HUES48 (cell line): ENCODE results near the gene U2AF2.

ENCODE experiments used
- H3K27ac ChIP-seq: one replicate; pipeline ENCODE4 v1.7.0; 2013; ENCODE audit warnings: low read depth, low read length, inconsistent platforms
- H3K27me3 ChIP-seq: 2 replicates; pipeline ENCODE4 v1.6.1; 2013; ENCODE audit warnings: mild to moderate bottlenecking, low read length; ENCODE audit not compliant: control insufficient read depth, insufficient read depth
- H3K36me3 ChIP-seq: 2 replicates; pipeline ENCODE4 v1.6.1; 2013; ENCODE audit warnings: low read length; ENCODE audit not compliant: control insufficient read depth, insufficient read depth
- H3K4me1 ChIP-seq: 2 replicates; pipeline ENCODE4 v1.6.1; 2013; ENCODE audit warnings: mild to moderate bottlenecking, low read length; ENCODE audit not compliant: control insufficient read depth, insufficient read depth
- H3K4me3 ChIP-seq: 2 replicates; pipeline ENCODE4 v1.5.1; 2013; ENCODE audit warnings: mild to moderate bottlenecking, low read depth, low read length
- H3K9ac ChIP-seq: 2 replicates; pipeline ENCODE4 v1.6.1; 2013; ENCODE audit warnings: mild to moderate bottlenecking, low read depth, low read length, moderate library complexity
- H3K9me3 ChIP-seq: 2 replicates; pipeline ENCODE4 v1.6.1; 2013; ENCODE audit warnings: low read length; ENCODE audit not compliant: control insufficient read depth, insufficient read depth

U2AF2 gene

DNA sequence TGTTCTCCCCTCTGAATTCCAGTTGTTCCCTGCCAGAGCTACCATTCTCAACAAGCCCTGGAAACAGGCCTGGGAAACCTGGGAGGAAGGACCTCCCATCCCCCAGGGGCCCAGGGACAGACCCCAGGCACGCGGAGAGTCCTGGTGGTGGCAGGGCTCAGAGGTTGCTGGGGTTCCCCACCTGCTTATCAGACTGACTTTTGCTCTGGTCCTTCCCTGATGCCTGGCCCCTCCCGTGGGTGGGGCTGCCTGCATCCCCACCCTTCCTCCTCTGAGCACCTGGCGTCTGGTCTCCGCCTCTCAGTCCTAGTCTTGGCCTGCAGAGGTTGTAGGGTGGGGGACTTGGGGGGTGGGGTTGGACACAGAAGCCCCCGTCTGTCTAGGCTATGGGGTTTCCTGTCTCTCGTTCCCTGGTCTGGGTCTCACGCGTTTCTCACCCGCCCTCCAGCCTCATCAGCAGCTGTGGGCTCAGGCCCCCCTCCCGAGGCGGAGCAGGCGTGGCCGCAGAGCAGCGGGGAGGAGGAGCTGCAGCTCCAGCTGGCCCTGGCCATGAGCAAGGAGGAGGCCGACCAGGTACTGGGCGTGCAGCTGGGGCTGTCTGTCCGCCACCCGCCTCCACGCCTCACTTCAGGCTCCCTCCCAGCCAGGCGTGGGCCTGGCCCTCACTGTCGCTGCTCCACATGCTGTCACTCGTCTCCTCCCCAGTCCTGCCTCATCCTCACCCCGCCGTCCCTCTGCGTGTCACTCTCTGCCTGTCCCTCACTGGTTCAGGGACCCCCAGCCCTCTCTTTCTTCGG, 33.8 kb downstream of the U2AF2 start:
- Histone ChIP-seq H3K27me3 (no peaks in the 10 kb centered on the region), H3K4me1 (no peaks in the 10 kb centered on the region), H3K27ac (no peak overlapping the region), H3K9me3 (no peaks in the 10 kb centered on the region), H3K36me3 (peaks cover 57% of the 10 kb centered on the region), H3K4me3 (no peak overlapping the region), H3K9ac (no peak overlapping the region)

DNA sequence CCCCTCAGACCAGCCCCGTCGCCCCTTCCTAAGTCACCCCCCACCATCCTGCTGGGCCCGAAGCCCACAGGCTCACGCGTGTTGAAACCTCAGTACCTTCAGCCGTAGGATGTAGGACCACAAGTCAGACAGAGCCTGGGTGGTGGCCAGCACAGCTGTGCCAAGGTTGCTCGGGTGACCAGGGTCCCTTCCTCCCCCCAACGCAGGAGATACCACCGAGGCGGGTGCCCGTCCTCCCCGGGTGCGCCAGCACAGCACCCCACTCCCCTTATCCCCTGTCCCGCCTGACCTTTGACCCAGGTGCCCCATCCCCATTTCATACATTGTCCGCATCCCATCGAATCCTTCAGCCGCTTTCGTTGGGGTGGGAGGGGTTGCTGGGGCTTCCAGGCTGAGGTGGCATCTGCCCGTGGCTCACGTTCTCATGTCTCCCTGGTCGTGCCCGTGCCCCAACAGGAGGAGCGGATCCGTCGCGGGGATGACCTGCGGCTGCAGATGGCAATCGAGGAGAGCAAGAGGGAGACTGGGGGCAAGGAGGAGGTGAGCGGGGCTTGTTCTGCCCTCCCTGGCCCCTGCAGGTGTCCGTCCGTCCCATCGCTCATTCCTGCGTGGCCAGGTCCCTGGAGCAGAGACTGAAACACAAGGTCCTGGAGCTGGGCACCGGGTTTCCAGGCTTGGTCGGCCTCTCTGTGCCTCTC, 34.7 kb downstream of the U2AF2 start:
- Histone ChIP-seq H3K9ac (no peak overlapping the region), H3K36me3 (peaks cover 56% of the 10 kb centered on the region), H3K9me3 (no peaks in the 10 kb centered on the region), H3K27me3 (no peaks in the 10 kb centered on the region), H3K4me1 (no peaks in the 10 kb centered on the region), H3K4me3 (no peak overlapping the region), H3K27ac (no peak overlapping the region)

DNA sequence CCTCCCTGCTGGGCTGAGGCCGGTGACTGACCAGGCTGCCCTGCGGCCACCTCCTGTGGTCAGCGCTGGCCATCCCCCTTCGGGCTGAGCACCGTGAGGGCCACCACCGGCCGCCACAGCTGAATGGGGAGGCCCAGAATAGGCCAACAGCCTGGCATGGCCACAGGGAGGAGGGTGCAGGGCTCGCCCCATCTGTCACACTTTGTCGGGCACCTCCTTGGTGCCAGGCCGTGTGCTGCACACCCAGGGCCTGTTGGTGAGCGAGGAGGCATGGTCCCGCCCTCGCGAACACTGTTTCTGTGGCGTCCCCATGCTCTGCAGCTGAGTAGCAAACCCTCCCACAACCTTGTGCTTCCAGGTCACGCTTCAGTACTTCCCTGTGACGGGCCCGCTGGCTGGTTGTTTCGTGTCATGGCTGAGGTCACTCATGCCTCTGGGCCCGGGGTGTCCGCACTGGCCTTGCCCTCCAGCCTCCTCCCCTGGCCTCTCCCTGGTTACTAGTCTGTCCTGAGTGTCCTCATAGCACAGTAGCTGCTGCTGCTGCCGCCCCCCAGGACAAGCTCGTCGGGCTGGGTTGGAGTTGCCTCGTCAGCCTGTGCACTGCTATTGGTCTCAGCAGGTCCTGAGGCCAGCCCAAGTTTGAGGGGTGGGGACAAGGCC, 35.4 kb downstream of the U2AF2 start:
- Histone ChIP-seq H3K9ac (no peak overlapping the region), H3K9me3 (no peaks in the 10 kb centered on the region), H3K36me3 (peaks cover 54% of the 10 kb centered on the region), H3K27ac (no peak overlapping the region), H3K4me1 (no peaks in the 10 kb centered on the region), H3K4me3 (no peak overlapping the region), H3K27me3 (no peaks in the 10 kb centered on the region)

DNA sequence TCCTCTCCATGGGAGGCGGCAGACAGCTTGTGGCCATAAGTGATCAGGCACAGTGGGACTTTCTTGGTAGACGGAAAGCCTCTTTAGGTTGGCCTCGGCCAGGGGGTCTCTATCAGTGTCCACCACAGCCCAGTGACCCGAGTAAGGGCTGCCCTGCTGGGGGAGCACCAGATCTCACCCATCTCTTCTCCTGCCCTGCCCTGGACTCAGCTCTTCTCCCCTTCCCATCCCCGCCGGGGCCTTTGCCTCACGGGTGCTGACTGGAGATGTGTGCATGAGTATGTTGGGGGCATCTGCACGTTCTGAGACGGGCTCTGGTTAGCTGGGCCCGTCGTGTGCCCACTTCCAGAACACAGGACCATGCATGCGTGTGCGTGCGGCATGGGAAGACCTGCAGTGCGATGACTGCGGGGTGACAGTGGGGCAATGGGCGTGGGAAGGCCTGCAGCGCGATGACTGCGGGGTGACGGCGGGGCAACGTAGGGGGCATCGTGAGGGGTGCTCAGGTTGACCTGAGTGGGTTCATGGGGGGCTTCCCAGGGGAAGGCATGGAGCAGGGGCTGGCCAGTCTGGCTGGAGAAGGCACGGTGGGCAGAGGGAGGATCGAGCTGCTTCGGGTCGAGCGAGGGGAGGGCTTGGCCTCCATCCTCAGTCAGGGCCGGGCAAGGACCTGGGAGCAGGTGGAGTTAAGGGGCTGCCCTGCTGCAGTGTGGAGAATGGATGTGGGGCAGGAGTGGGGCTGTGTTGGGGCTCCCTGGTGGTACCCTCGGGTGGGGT, 36.1 kb downstream of the U2AF2 start:
- Histone ChIP-seq H3K4me3 (no peak overlapping the region), H3K4me1 (no peaks in the 10 kb centered on the region), H3K27me3 (no peaks in the 10 kb centered on the region), H3K36me3 (peaks cover 52% of the 10 kb centered on the region), H3K27ac (no peak overlapping the region), H3K9ac (no peak overlapping the region), H3K9me3 (no peaks in the 10 kb centered on the region)

DNA sequence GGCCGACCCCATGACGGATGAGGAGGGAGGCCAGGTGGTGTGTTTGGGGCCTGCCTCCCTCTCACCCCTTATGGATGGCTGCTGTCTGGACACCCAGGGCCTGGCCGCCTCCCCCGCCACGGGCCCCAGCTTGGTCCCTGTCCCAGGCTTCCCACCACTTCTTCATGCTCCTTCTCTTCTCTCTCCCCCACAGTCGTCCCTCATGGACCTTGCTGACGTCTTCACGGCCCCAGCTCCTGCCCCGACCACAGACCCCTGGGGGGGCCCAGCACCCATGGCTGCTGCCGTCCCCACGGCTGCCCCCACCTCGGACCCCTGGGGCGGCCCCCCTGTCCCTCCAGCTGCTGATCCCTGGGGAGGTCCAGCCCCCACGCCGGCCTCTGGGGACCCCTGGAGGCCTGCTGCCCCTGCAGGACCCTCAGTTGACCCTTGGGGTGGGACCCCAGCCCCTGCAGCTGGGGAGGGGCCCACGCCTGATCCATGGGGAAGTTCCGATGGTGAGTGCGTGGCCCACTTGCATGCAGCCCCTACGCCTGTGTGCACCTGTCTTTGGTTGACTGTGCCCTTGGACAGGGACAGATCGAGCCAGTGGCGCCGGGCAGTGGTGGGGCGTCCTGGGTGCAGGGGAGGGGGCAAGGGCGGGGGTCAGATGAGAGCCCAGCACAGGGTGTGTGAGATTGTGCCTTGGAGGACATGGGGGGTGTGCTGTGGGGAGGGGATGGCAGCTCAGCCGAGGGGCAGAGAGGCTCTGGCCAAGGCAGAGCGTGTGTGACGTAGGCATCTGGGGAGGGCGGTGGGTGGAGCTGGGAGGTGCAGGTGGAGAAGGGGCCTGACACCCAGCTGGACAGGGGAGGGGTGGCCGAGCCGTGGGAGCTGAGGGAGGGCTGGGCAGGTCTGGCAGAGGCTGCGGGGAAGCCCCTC, 37.0 kb downstream of the U2AF2 start:
- Histone ChIP-seq H3K9me3 (no peaks in the 10 kb centered on the region), H3K36me3 (peaks cover 50% of the 10 kb centered on the region), H3K27ac (no peak overlapping the region), H3K4me3 (no peak overlapping the region), H3K27me3 (no peaks in the 10 kb centered on the region), H3K4me1 (no peaks in the 10 kb centered on the region), H3K9ac (no peak overlapping the region)

DNA sequence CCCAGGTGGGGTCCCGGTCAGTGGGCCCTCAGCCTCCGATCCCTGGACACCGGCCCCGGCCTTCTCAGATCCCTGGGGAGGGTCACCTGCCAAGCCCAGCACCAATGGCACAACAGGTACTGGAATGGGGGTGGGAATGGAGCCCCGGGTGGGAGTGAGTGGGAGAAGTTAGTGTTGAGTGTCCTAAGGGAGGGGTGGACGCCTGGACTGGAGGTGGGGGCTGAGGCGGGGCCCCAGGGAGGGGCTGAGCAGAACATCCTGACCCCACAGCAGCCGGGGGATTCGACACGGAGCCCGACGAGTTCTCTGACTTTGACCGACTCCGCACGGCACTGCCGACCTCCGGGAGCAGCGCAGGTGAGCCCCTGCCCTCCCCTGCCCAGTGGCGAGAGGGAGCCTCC, 37.8 kb downstream of the U2AF2 start:
- H3K27me3 ChIP-seq: no peaks in the 10 kb centered on the region
- H3K4me3 ChIP-seq: no peak overlapping the region
- no peak overlapping the region for H3K9ac ChIP-seq
- H3K4me1 ChIP-seq: no peaks in the 10 kb centered on the region
- peaks cover 54% of the 10 kb centered on the region for H3K36me3 ChIP-seq
- H3K9me3 ChIP-seq: no peaks in the 10 kb centered on the region
- H3K27ac ChIP-seq: no peak overlapping the region

DNA sequence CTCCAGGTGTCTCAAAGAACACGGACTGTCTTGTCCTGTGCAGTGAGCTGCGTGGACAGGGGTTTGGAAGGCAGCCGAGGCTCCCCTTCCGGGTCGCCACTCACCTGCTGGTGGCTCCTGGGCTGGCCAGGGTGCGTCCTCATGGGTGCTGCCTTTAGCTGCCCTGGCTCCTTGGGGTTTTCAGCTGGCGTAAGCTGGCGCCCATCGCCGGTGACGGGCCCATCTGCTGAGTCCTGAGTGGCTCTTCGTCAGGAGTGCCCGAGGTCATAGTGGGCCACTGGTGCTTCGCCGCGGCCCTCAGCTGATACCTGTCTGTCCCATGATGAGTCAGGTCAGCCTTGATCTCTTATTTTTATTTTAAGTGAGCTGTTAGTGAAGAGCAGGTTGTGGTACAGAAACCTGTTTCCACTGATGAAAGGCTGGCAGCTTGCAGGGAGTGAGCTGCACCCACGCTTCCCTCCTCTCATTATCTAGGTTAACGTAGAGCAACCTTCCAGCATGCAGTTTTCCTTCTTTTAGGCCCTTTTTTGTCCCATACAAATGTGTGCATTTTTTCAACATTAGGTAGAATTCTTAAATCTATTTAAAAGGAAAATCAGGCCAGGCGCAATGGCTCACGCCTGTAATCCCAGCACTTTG, 38.6 kb downstream of the U2AF2 start:
- Histone ChIP-seq H3K36me3 (peaks cover 55% of the 10 kb centered on the region), H3K27ac (no peak overlapping the region)

DNA sequence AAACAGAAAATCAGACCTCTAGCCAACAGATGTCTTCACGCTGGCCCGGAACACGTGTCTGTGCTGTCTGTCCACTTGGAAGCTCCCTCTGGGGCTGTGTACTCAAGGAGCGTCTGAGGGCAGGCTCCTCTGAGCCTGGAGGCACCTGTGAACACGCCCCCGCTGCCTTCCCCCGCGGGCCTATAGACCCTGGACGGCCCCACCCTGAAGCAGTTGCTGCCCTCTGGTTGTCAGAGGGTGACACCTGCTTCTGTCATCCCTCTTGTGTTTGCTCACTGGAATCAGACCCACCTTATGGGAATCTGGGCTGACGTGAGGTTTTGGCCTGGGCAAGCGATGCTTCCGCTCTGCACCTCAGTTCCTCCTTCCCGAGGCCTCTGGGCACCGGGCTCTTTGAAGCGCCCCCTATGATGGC, 39.4 kb downstream of the U2AF2 start:
- H3K27me3 ChIP-seq: no peaks in the 10 kb centered on the region
- H3K36me3 ChIP-seq: peaks cover 51% of the 10 kb centered on the region
- no peak overlapping the region for H3K4me3 ChIP-seq
- no peak overlapping the region for H3K9ac ChIP-seq
- no peaks in the 10 kb centered on the region for H3K4me1 ChIP-seq
- H3K27ac ChIP-seq: no peak overlapping the region
- H3K9me3 ChIP-seq: no peaks in the 10 kb centered on the region

More for the DNA sequence above, 38.6 kb downstream of the U2AF2 start:
- H3K9ac ChIP-seq: no peak overlapping the region
- no peaks in the 10 kb centered on the region for H3K27me3 ChIP-seq
- no peak overlapping the region for H3K4me3 ChIP-seq
- H3K9me3 ChIP-seq: no peaks in the 10 kb centered on the region
- no peaks in the 10 kb centered on the region for H3K4me1 ChIP-seq

DNA sequence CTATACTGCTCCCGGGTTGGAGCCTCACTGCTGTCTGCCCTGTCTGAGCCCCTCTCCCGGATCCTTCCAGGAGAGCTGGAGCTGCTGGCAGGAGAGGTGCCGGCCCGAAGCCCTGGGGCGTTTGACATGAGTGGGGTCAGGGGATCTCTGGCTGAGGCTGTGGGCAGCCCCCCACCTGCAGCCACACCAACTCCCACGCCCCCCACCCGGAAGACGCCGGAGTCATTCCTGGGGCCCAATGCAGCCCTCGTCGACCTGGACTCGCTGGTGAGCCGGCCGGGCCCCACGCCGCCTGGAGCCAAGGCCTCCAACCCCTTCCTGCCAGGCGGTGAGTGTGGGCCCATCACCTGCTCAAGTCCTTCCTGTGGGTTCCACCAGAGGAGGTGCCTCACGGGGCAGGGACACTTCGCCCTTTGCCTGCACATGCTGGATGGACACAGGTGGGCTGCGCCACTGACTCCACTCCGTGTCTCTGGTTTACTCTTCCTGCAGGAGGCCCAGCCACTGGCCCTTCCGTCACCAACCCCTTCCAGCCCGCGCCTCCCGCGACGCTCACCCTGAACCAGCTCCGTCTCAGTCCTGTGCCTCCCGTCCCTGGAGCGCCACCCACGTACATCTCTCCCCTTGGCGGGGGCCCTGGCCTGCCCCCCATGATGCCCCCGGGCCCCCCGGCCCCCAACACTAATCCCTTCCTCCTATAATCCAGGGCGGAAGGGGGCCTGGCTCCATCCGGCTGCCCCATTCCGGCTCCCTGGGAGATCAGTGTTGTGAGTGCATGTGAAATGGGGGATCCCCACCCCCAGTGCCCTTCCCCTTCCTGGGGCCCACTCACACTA, 40.0 kb downstream of the U2AF2 start:
- no peaks in the 10 kb centered on the region for H3K9me3 ChIP-seq
- no peak overlapping the region for H3K4me3 ChIP-seq
- H3K27ac ChIP-seq: no peak overlapping the region
- no peaks in the 10 kb centered on the region for H3K27me3 ChIP-seq
- H3K9ac ChIP-seq: no peak overlapping the region
- peaks cover 49% of the 10 kb centered on the region for H3K36me3 ChIP-seq
- H3K4me1 ChIP-seq: no peaks in the 10 kb centered on the region
